ENCODE results near the gene TSHZ2.
"Not testable (repeated sequence)": the region's sequence is repeated elsewhere in the genome, so short reads cannot be mapped to it uniquely, and the experiment has no call there.

The TSHZ2 gene

GRCh38 chr20:53359425-53359824 is 387.3 kb downstream of the TSHZ2 start:
- no peak overlapping the region for H3K4me3 ChIP-seq (ENCODE audit: low read length)
- no peak for DNase-seq (ENCODE audit: low read depth)
- no peak for TF ChIP-seq CTCF (conservative IDR thresholded peaks at IDR 0.05; ENCODE audit: low read length)

- no peak for TF ChIP-seq CTCF (conservative IDR thresholded peaks at IDR 0.05; ENCODE audit: low read length)
- DNase-seq (ENCODE audit: low read depth) = no peak
- H3K4me3 ChIP-seq (ENCODE audit: low read length) = no peak overlapping the region
These were observed 388.7 kb downstream of the TSHZ2 start for GRCh38 chr20:53360852-53361251.

- TF ChIP-seq CTCF (conservative IDR thresholded peaks at IDR 0.05; ENCODE audit: low read length) = no peak
- DNase-seq (ENCODE audit: low read depth) = no peak
- no peak overlapping the region for H3K4me3 ChIP-seq (ENCODE audit: low read length)
These were observed 390.6 kb downstream of the TSHZ2 start for GRCh38 chr20:53362736-53363135.

- TF ChIP-seq CTCF (conservative IDR thresholded peaks at IDR 0.05; ENCODE audit: low read length) = no peak
- no peak overlapping the region for H3K4me3 ChIP-seq (ENCODE audit: low read length)
- DNase-seq (ENCODE audit: low read depth) = no peak
These were observed 392.5 kb downstream of the TSHZ2 start for GRCh38 chr20:53364646-53365045.

GRCh38 chr20:53365076-53365475 is 392.9 kb downstream of the TSHZ2 start:
- no peak for DNase-seq (ENCODE audit: low read depth)
- TF ChIP-seq CTCF (conservative IDR thresholded peaks at IDR 0.05; ENCODE audit: low read length) = no peak
- H3K4me3 ChIP-seq (ENCODE audit: low read length) = no peak overlapping the region

- no peak for TF ChIP-seq CTCF (conservative IDR thresholded peaks at IDR 0.05; ENCODE audit: low read length)
- no peak for DNase-seq (ENCODE audit: low read depth)
- H3K4me3 ChIP-seq (ENCODE audit: low read length) = no peak overlapping the region
These were observed 393.4 kb downstream of the TSHZ2 start for GRCh38 chr20:53365539-53366075.

- not testable (repeated sequence) for DNase-seq (ENCODE audit: low read depth)
These were observed 394.8 kb downstream of the TSHZ2 start for GRCh38 chr20:53366928-53367327.

GRCh38 chr20:53369871-53370270 is 397.7 kb downstream of the TSHZ2 start:
- TF ChIP-seq CTCF (conservative IDR thresholded peaks at IDR 0.05; ENCODE audit: low read length) = no peak
- no peak overlapping the region for H3K4me3 ChIP-seq (ENCODE audit: low read length)

More at GRCh38 chr20:53366928-53367327, 394.8 kb downstream of the TSHZ2 start:
- H3K4me3 ChIP-seq (ENCODE audit: low read length) = not testable (repeated sequence)

More at GRCh38 chr20:53369871-53370270, 397.7 kb downstream of the TSHZ2 start:
- DNase-seq (ENCODE audit: low read depth) = no peak
